ENCODE measurements around the gene TMEM185A.

- TF ChIP-seq CTCF (IDR thresholded peaks at IDR 0.05) (no peak), POLR2A (IDR thresholded peaks at IDR 0.05) (no peak)
Observed at GRCh38 chrX:149681182-149681581, 49.6 kb upstream of the TMEM185A start.
